K562 (cell line): ENCODE data around the gene MPZL1. TPM values are rescaled to one million over a fixed set of nuclear protein-coding genes. Genes with fewer than 3 reads are reported as not detected.
A peak's percentile ranks its signal among the peaks of the same experiment; 100 is the strongest.

Experiments
- ATAC-seq: fragments of 200-7000 bp; cut with Tn5 transposase; 3 replicates; pipeline ENCODE4 v1.9.1; 2020; ENCODE audit warnings: moderate library complexity
- BruUV-seq: library from RNA; stranded (reverse); fragments of 400-500 nt; replicated peaks from 2 replicates; lab custom pipeline; 2021; lab: Mats Ljungman, UMichigan
- CTCF ChIA-PET: fragments of 300-600 bp; formaldehyde crosslinking; extraction: SDS; loops from one replicate; lab custom pipeline; 2021; ENCODE audit warnings: low intra/inter-chr PET ratio; lab: Yijun Ruan, JAX
- POLR2A ChIA-PET: fragments of 300-600, 350-650 bp; sonication (Branson Sonifier 250); formaldehyde crosslinking; extraction: SDS; loops from one replicate; lab custom pipeline; 2021; ENCODE audit warnings: antibody characterized with exemption, inconsistent platforms; lab: Yijun Ruan, JAX
- DNase-seq, 4 experiments: peaks; one replicate each; pipeline versions ENCODE4 v3.0.0 to v3.0.0-alpha.2; 2011 to 2018; ENCODE audit warnings: low spot score in 3 of 4, mixed read lengths in 3 of 4; ENCODE audit errors: extremely low read depth in 1 of 4
- FAIRE-seq: peaks from 2 replicates; lab custom pipeline; 2011; peaks lifted over from hg19 to GRCh38; lab: Jason Lieb, UNC
- H2AFZ ChIP-seq: 2 replicates; pipeline ENCODE4 v1.6.0; 2011; ENCODE audit warnings: low read depth, low read length, control low read depth, inconsistent platforms
- H3K27ac ChIP-seq: fragments of 200-600 bp; 3 replicates; pipeline ENCODE4 v1.8.0; 2011; ENCODE audit warnings: low read depth, mild to moderate bottlenecking, control low read depth, inconsistent platforms, low read length, moderate library complexity, mixed read lengths; ENCODE audit errors: extremely low read depth
- H3K27me3 ChIP-seq, 2 experiments: fragments of 300-600 bp in 1 of 2; 2 replicates in 1 of 2; 3 replicates in 1 of 2; pipeline versions ENCODE4 v1.6.0 to v1.8.0; 2011; ENCODE audit warnings: inconsistent platforms in 2 of 2, low read length in 2 of 2, mild to moderate bottlenecking in 1 of 2, mixed read lengths in 1 of 2, moderate library complexity in 1 of 2; ENCODE audit not compliant: control insufficient read depth in 2 of 2, insufficient read depth in 2 of 2
- H3K36me3 ChIP-seq: fragments of 300-600 bp; 3 replicates; pipeline ENCODE4 v1.8.0; 2011; ENCODE audit warnings: mild to moderate bottlenecking, low read length, inconsistent platforms; ENCODE audit not compliant: control insufficient read depth, insufficient read depth
- H3K4me1 ChIP-seq, 2 experiments: fragments of 200-600 bp in 1 of 2; replicated peaks in 1 of 2; 2 replicates in 1 of 2; 3 replicates in 1 of 2; pipeline versions ENCODE4 v1.5.1 to v1.8.0; 2011; ENCODE audit warnings: inconsistent platforms in 2 of 2, low read length in 2 of 2, mild to moderate bottlenecking in 1 of 2, mixed read lengths in 1 of 2, moderate library complexity in 1 of 2; ENCODE audit not compliant: control insufficient read depth in 2 of 2, insufficient read depth in 2 of 2
- H3K4me2 ChIP-seq: 2 replicates; pipeline ENCODE4 v1.6.1; 2011; ENCODE audit warnings: low read length, control low read depth, inconsistent platforms, mixed read lengths; ENCODE audit not compliant: insufficient read depth
- H3K4me3 ChIP-seq: fragments of 200-600 bp; sonication (generic), shearing (Covaris generic); 2 replicates; pipeline ENCODE4 v1.5.1; 2016; ENCODE audit warnings: control low read depth, inconsistent platforms
- H3K79me2 ChIP-seq: fragments of 200-600 bp; 3 replicates; pipeline ENCODE4 v1.8.0; 2011; ENCODE audit warnings: low read length, inconsistent platforms; ENCODE audit not compliant: control insufficient read depth, insufficient read depth
- H3K9ac ChIP-seq, 2 experiments: 2 replicates each; pipeline versions ENCODE4 v1.6.0 to v1.6.1; 2011; ENCODE audit warnings: low read depth in 2 of 2, low read length in 2 of 2, control low read depth in 1 of 2, inconsistent platforms in 1 of 2, mild to moderate bottlenecking in 1 of 2, mixed read lengths in 1 of 2; ENCODE audit not compliant: insufficient read depth in 1 of 2
- H3K9me1 ChIP-seq: one replicate; pipeline ENCODE4 v1.6.0; 2011; ENCODE audit warnings: inconsistent platforms, mild to moderate bottlenecking, low read length, moderate library complexity; ENCODE audit not compliant: control insufficient read depth, insufficient read depth
- H3K9me3 ChIP-seq: replicated peaks from 2 replicates; pipeline ENCODE4 v1.5.1; 2011; ENCODE audit warnings: low read depth, low read length, inconsistent platforms; ENCODE audit not compliant: control insufficient read depth, insufficient read depth
- H4K20me1 ChIP-seq: replicated peaks from 2 replicates; pipeline ENCODE4 v1.6.1; 2011; ENCODE audit warnings: low read length, inconsistent platforms, mixed read lengths; ENCODE audit not compliant: control insufficient read depth, insufficient read depth
- E2F1 ChIP-seq: sonication (generic); formaldehyde crosslinking; IDR thresholded peaks from 2 replicates; pipeline ENCODE4 v1.8.1; 2023; ENCODE audit warnings: mild to moderate bottlenecking, missing genetic modification reagents, moderate library complexity
- GATAD2B ChIP-seq: fragments of 450-650 bp; IDR thresholded peaks from 2 replicates; pipeline ENCODE4 v1.6.1; 2017; ENCODE audit warnings: mild to moderate bottlenecking, borderline replicate concordance
- GTF2E2 ChIP-seq: fragments of 200-800 bp; sonication (Bioruptor generic); IDR thresholded peaks from 2 replicates; pipeline ENCODE4 v1.6.1; 2016; ENCODE audit warnings: missing genetic modification characterization, missing compliant biosample characterization
- RHOXF2B ChIP-seq: fragments of 250-450 bp; sonication (Bioruptor Pico); conservative IDR thresholded peaks from 2 replicates; pipeline ENCODE4 v1.5.1; 2021
- SIX5 ChIP-seq, 2 experiments: IDR thresholded peaks; 2 replicates each; pipeline ENCODE4 v1.6.1; 2011; ENCODE audit warnings: low read length in 2 of 2, borderline replicate concordance in 1 of 2, low read depth in 1 of 2, mild to moderate bottlenecking in 1 of 2, moderate library complexity in 1 of 2; ENCODE audit not compliant: insufficient read depth in 1 of 2
- TCF15 ChIP-seq: fragments of 250-450 bp; sonication (Bioruptor Pico); IDR thresholded peaks from 2 replicates; pipeline ENCODE4 v1.8.0; 2022; ENCODE audit warnings: moderate library complexity, mild to moderate bottlenecking, inconsistent platforms
- ZMIZ1 ChIP-seq, 2 experiments: fragments of 150-350 bp in 1 of 2; IDR thresholded peaks; 2 replicates each; pipeline ENCODE4 v1.6.1; 2012 to 2016; ENCODE audit warnings: low read depth in 2 of 2, low read length in 2 of 2, mild to moderate bottlenecking in 1 of 2, moderate library complexity in 1 of 2
- WGBS: fragments of 100-300 bp; shearing (Covaris generic); methylation state at CpG from one replicate; pipeline ENCODE4 v1.1.6; 2016; ENCODE audit warnings: low coverage, mixed read lengths; ENCODE audit not compliant: insufficient coverage; ENCODE audit errors: missing lambda C conversion rate; 5-methylcytosine and 5-hydroxymethylcytosine counted together
- in situ Hi-C: fragments of 300-500 bp; cut with MboI; formaldehyde crosslinking; loops from 4 replicates; pipeline ENCODE4 v1.15.0; 2018; ENCODE audit warnings: inconsistent platforms, mixed read lengths
- intact Hi-C: fragments of 100-400 bp; cut with micrococcal nuclease; formaldehyde crosslinking; loops from 2 replicates; pipeline ENCODE4 v1.14.2; 2022
- polyA plus RNA-seq, 8 experiments: library from polyadenylated mRNA; depleted of rRNA in 4 of 8; stranded (reverse) in 5 of 8; unstranded in 3 of 8; fragments of >200 nt; fragmentation: Nextera tagmentation in 2 of 8; fragmentation: Illumina TruSeq in 1 of 8; extraction: Ambion mirVana in 2 of 8; extraction: Trizol in 1 of 8; gene quantifications; 2 replicates each; pipeline versions ENCODE4 v1.2.1 to v1.2.3, GENCODE V29; 2011 to 2014; ENCODE audit warnings: inconsistent platforms in 1 of 8, missing spikeins in 1 of 8
- total RNA-seq, 7 experiments: library from RNA; depleted of rRNA in 6 of 7; stranded (reverse); fragments of >200 nt in 6 of 7; fragmentation: Illumina TruSeq in 2 of 7; extraction: Trizol in 2 of 7; gene quantifications; 2 replicates each; pipeline versions ENCODE4 v1.2.1 to v1.2.3, GENCODE V29; 2011 to 2021; ENCODE audit warnings: low replicate concordance in 1 of 7

Gene MPZL1
- total and polyA plus RNA-seq, 9 of the 15 experiments (the other 6 are each of a cell fraction or from before 2014, with no cell fraction given): 14.5 to 153 (median 66.5) TPM

GRCh38 chr1:167839009-167839408 lies 117.2 kb downstream of the MPZL1 start:
- H3K4me1 ChIP-seq: peaks cover 8 to 26% of the 10 kb centered on the region in 2 experiments; a peak in 4 of 5 replicates
- in situ Hi-C loops: no loop called here
- 50% methylated on average over 2 of the region's 2 CpGs for WGBS
- no peaks in the 10 kb centered on the region for H3K9me3 ChIP-seq
- POLR2A ChIA-PET: no interaction called here
- no peak for ATAC-seq
- H4K20me1 ChIP-seq: no peaks in the 10 kb centered on the region
- H3K4me2 ChIP-seq: no peak overlapping the region
- peak overlapping the region; percentile 37 for H2AFZ ChIP-seq
- CTCF ChIA-PET: no interaction called here
- H3K27ac ChIP-seq: no peak overlapping the region
- no peak for DNase-seq
- no peaks in the 10 kb centered on the region for H3K79me2 ChIP-seq
- no peaks in the 10 kb centered on the region for H3K9me1 ChIP-seq
- no TSS peak for BruUV-seq
- H3K36me3 ChIP-seq: no peaks in the 10 kb centered on the region
- H3K9ac ChIP-seq: no peak overlapping the region
- H3K4me3 ChIP-seq: no peak overlapping the region
- FAIRE-seq: no peak
- no peak for TF ChIP-seq E2F1
- TF ChIP-seq SIX5 (IDR thresholded peaks at IDR 0.05; ENCODE audit: borderline replicate concordance in 1 of 2, insufficient read depth in 1 of 2, low read depth in 1 of 2, low read length in 2 of 2): no peak
- TF ChIP-seq TCF15 (CRISPR knock-in tag): no peak
- TF ChIP-seq RHOXF2B (CRISPR knock-in tag): no peak
- TF ChIP-seq GATAD2B: no peak
- no peak for TF ChIP-seq ZMIZ1 (IDR thresholded peaks at IDR 0.05; ENCODE audit: low read depth in 2 of 2, low read length in 2 of 2)
- no peak for TF ChIP-seq GTF2E2 (tag)
- no peaks in the 10 kb centered on the region for H3K27me3 ChIP-seq
- intact Hi-C loops: no loop called here

Other genes starting within 250 kb of the MPZL1 start
- gene CD247, start 203.5 kb upstream of the MPZL1 start, total RNA-seq (2014; rRNA removed): 0.12 TPM in 1 of 2 replicates, not detected in the other
- not detected in 2 replicates for gene CD247, start 203.5 kb upstream of the MPZL1 start, total RNA-seq (2014; rRNA removed; fragmentation: Illumina TruSeq; extraction: Trizol)
- 0.18 TPM in 1 of 2 replicates, not detected in the other for gene CD247, start 203.5 kb upstream of the MPZL1 start, total RNA-seq (2015; rRNA removed; fragmentation: Illumina TruSeq; extraction: Trizol)
- 0.22 and 0.42 TPM in 2 replicates for gene CD247, start 203.5 kb upstream of the MPZL1 start, total RNA-seq (2021)
- 0.08 and 0.18 TPM in 2 replicates for gene CD247, start 203.5 kb upstream of the MPZL1 start, polyA plus RNA-seq (2011; rRNA removed)
- not detected in 2 replicates for gene CD247, start 203.5 kb upstream of the MPZL1 start, polyA plus RNA-seq (2014; fragmentation: Illumina TruSeq; extraction: Trizol)
- gene CD247, start 203.5 kb upstream of the MPZL1 start, polyA plus RNA-seq (2014; fragmentation: Nextera tagmentation; extraction: Ambion mirVana): not detected
- 0.37 and 0.55 TPM in 2 replicates for gene CD247, start 203.5 kb upstream of the MPZL1 start, polyA plus RNA-seq (2014; rRNA removed)
- gene CREG1, start 168.2 kb upstream of the MPZL1 start, total RNA-seq (2014; rRNA removed): 115 and 139 TPM in 2 replicates
- gene CREG1, start 168.2 kb upstream of the MPZL1 start, total RNA-seq (2014; rRNA removed; fragmentation: Illumina TruSeq; extraction: Trizol): 161 and 179 TPM in 2 replicates
- 164 and 178 TPM in 2 replicates for gene CREG1, start 168.2 kb upstream of the MPZL1 start, total RNA-seq (2015; rRNA removed; fragmentation: Illumina TruSeq; extraction: Trizol)
- 150 and 154 TPM in 2 replicates for gene CREG1, start 168.2 kb upstream of the MPZL1 start, total RNA-seq (2021)
- gene CREG1, start 168.2 kb upstream of the MPZL1 start, polyA plus RNA-seq (2011; rRNA removed): 272 TPM in 2 replicates
- 163 and 197 TPM in 2 replicates for gene CREG1, start 168.2 kb upstream of the MPZL1 start, polyA plus RNA-seq (2014; fragmentation: Illumina TruSeq; extraction: Trizol)
- gene CREG1, start 168.2 kb upstream of the MPZL1 start, polyA plus RNA-seq (2014; fragmentation: Nextera tagmentation; extraction: Ambion mirVana): 10 to 100 TPM; 45.7 to 58.2 TPM
- 176 and 186 TPM in 2 replicates for gene CREG1, start 168.2 kb upstream of the MPZL1 start, polyA plus RNA-seq (2014; rRNA removed)
- 45.3 and 48.0 TPM in 2 replicates for gene RCSD1, start 91.8 kb upstream of the MPZL1 start, total RNA-seq (2014; rRNA removed)
- gene RCSD1, start 91.8 kb upstream of the MPZL1 start, total RNA-seq (2014; rRNA removed; fragmentation: Illumina TruSeq; extraction: Trizol): 41.6 and 42.3 TPM in 2 replicates
- gene RCSD1, start 91.8 kb upstream of the MPZL1 start, total RNA-seq (2015; rRNA removed; fragmentation: Illumina TruSeq; extraction: Trizol): 37.3 and 39.4 TPM in 2 replicates
- gene RCSD1, start 91.8 kb upstream of the MPZL1 start, total RNA-seq (2021): 41.5 and 50.9 TPM in 2 replicates
- 64.5 and 69.8 TPM in 2 replicates for gene RCSD1, start 91.8 kb upstream of the MPZL1 start, polyA plus RNA-seq (2011; rRNA removed)
- 48.3 and 50.5 TPM in 2 replicates for gene RCSD1, start 91.8 kb upstream of the MPZL1 start, polyA plus RNA-seq (2014; fragmentation: Illumina TruSeq; extraction: Trizol)
- 1 to 10 TPM; 7.8 to 9.1 TPM for gene RCSD1, start 91.8 kb upstream of the MPZL1 start, polyA plus RNA-seq (2014; fragmentation: Nextera tagmentation; extraction: Ambion mirVana)
- 53.2 and 54.5 TPM in 2 replicates for gene RCSD1, start 91.8 kb upstream of the MPZL1 start, polyA plus RNA-seq (2014; rRNA removed)
- 0.24 and 0.86 TPM in 2 replicates for gene ADCY10, start 192.2 kb downstream of the MPZL1 start, total RNA-seq (2014; rRNA removed)
- gene ADCY10, start 192.2 kb downstream of the MPZL1 start, total RNA-seq (2014; rRNA removed; fragmentation: Illumina TruSeq; extraction: Trizol): 0.29 and 0.32 TPM in 2 replicates
- 0.11 and 0.14 TPM in 2 replicates for gene ADCY10, start 192.2 kb downstream of the MPZL1 start, total RNA-seq (2015; rRNA removed; fragmentation: Illumina TruSeq; extraction: Trizol)
- gene ADCY10, start 192.2 kb downstream of the MPZL1 start, total RNA-seq (2021): 0.20 and 0.22 TPM in 2 replicates
- 0.21 and 0.54 TPM in 2 replicates for gene ADCY10, start 192.2 kb downstream of the MPZL1 start, polyA plus RNA-seq (2011; rRNA removed)
- 0.25 and 0.26 TPM in 2 replicates for gene ADCY10, start 192.2 kb downstream of the MPZL1 start, polyA plus RNA-seq (2014; fragmentation: Illumina TruSeq; extraction: Trizol)
- under 1 TPM; 0.21 to 0.39 TPM for gene ADCY10, start 192.2 kb downstream of the MPZL1 start, polyA plus RNA-seq (2014; fragmentation: Nextera tagmentation; extraction: Ambion mirVana)
- gene ADCY10, start 192.2 kb downstream of the MPZL1 start, polyA plus RNA-seq (2014; rRNA removed): 0.08 and 0.11 TPM in 2 replicates
- gene DCAF6, start 214.7 kb downstream of the MPZL1 start, total RNA-seq (2014; rRNA removed): 46.2 and 46.3 TPM in 2 replicates
- 61.9 and 73.9 TPM in 2 replicates for gene DCAF6, start 214.7 kb downstream of the MPZL1 start, total RNA-seq (2014; rRNA removed; fragmentation: Illumina TruSeq; extraction: Trizol)
- 56.4 and 57.8 TPM in 2 replicates for gene DCAF6, start 214.7 kb downstream of the MPZL1 start, total RNA-seq (2015; rRNA removed; fragmentation: Illumina TruSeq; extraction: Trizol)
- gene DCAF6, start 214.7 kb downstream of the MPZL1 start, total RNA-seq (2021): 40.6 and 42.8 TPM in 2 replicates
- 91.6 and 102 TPM in 2 replicates for gene DCAF6, start 214.7 kb downstream of the MPZL1 start, polyA plus RNA-seq (2011; rRNA removed)
- gene DCAF6, start 214.7 kb downstream of the MPZL1 start, polyA plus RNA-seq (2014; fragmentation: Illumina TruSeq; extraction: Trizol): 54.3 and 59.1 TPM in 2 replicates
- 10 to 100 TPM; 19.1 to 24.5 TPM for gene DCAF6, start 214.7 kb downstream of the MPZL1 start, polyA plus RNA-seq (2014; fragmentation: Nextera tagmentation; extraction: Ambion mirVana)
- 41.1 and 45.6 TPM in 2 replicates for gene DCAF6, start 214.7 kb downstream of the MPZL1 start, polyA plus RNA-seq (2014; rRNA removed)
- 102 and 122 TPM in 2 replicates for gene MPC2, start 215.1 kb downstream of the MPZL1 start, total RNA-seq (2014; rRNA removed)
- 168 and 186 TPM in 2 replicates for gene MPC2, start 215.1 kb downstream of the MPZL1 start, total RNA-seq (2014; rRNA removed; fragmentation: Illumina TruSeq; extraction: Trizol)
- 134 and 144 TPM in 2 replicates for gene MPC2, start 215.1 kb downstream of the MPZL1 start, total RNA-seq (2015; rRNA removed; fragmentation: Illumina TruSeq; extraction: Trizol)
- gene MPC2, start 215.1 kb downstream of the MPZL1 start, total RNA-seq (2021): 172 and 190 TPM in 2 replicates
- gene MPC2, start 215.1 kb downstream of the MPZL1 start, polyA plus RNA-seq (2011; rRNA removed): 157 and 179 TPM in 2 replicates
- gene MPC2, start 215.1 kb downstream of the MPZL1 start, polyA plus RNA-seq (2014; fragmentation: Illumina TruSeq; extraction: Trizol): 131 and 138 TPM in 2 replicates
- 100 to 1,000 TPM in 1 of 2 experiments, 10 to 100 TPM in 1; 70.7 to 154 TPM for gene MPC2, start 215.1 kb downstream of the MPZL1 start, polyA plus RNA-seq (2014; fragmentation: Nextera tagmentation; extraction: Ambion mirVana)
- gene MPC2, start 215.1 kb downstream of the MPZL1 start, polyA plus RNA-seq (2014; rRNA removed): 106 and 126 TPM in 2 replicates